HK-2 (cell line): ENCODE data around the gene LAMC2.
"Not testable (repeated sequence)": the region's sequence is repeated elsewhere in the genome, so short reads cannot be mapped to it uniquely, and the experiment has no call there.

Source experiments
- DNase-seq: peaks from one replicate; pipeline ENCODE4 v3.0.0-alpha.2; 2018; ENCODE audit not compliant: unreplicated experiment

The LAMC2 gene

GRCh38 chr1:183238071-183238470, 52.0 kb downstream of the LAMC2 start:
- DNase-seq, result no peak

GRCh38 chr1:183239220-183239742, 53.2 kb downstream of the LAMC2 start:
- no peak for DNase-seq

GRCh38 chr1:183239793-183240525, 53.9 kb downstream of the LAMC2 start:
- no peak for DNase-seq

- no peak for DNase-seq
These were observed 54.4 kb downstream of the LAMC2 start for GRCh38 chr1:183240526-183240825.

GRCh38 chr1:183240853-183241252, 54.8 kb downstream of the LAMC2 start:
- not testable (repeated sequence) for DNase-seq

GRCh38 chr1:183241471-183241870, 55.4 kb downstream of the LAMC2 start:
- no peak for DNase-seq

GRCh38 chr1:183242556-183242955, 56.5 kb downstream of the LAMC2 start:
- DNase-seq, result no peak

- no peak for DNase-seq
These were observed 57.3 kb downstream of the LAMC2 start for GRCh38 chr1:183243161-183244050.

- DNase-seq, result no peak
These were observed 58.4 kb downstream of the LAMC2 start for GRCh38 chr1:183244466-183244865.

GRCh38 chr1:183245357-183245756, 59.3 kb downstream of the LAMC2 start:
- no peak for DNase-seq

- no peak for DNase-seq
These were observed 60.4 kb downstream of the LAMC2 start for GRCh38 chr1:183246436-183246835.

GRCh38 chr1:183247066-183247465, 61.0 kb downstream of the LAMC2 start:
- DNase-seq, result no peak

GRCh38 chr1:183247484-183247883, 61.4 kb downstream of the LAMC2 start:
- no peak for DNase-seq

- DNase-seq, result no peak
These were observed 61.9 kb downstream of the LAMC2 start for GRCh38 chr1:183247931-183248330.

GRCh38 chr1:183248989-183249691, 63.1 kb downstream of the LAMC2 start:
- no peak for DNase-seq

- DNase-seq, result no peak
These were observed 63.9 kb downstream of the LAMC2 start for GRCh38 chr1:183249941-183250452.

- DNase-seq, result no peak
These were observed 65.3 kb downstream of the LAMC2 start for GRCh38 chr1:183251101-183251958.

GRCh38 chr1:183251959-183252450, 65.9 kb downstream of the LAMC2 start:
- DNase-seq, result no peak

GRCh38 chr1:183255073-183255472, 69.0 kb downstream of the LAMC2 start:
- DNase-seq, result no peak

- DNase-seq, result no peak
These were observed 73.9 kb downstream of the LAMC2 start for GRCh38 chr1:183259924-183260323.

- no peak for DNase-seq
These were observed 76.7 kb downstream of the LAMC2 start for GRCh38 chr1:183262628-183263200.
